GM18511 (cell line): ENCODE measurements around the gene IL31RA.
"Not testable (repeated sequence)": the region's sequence is repeated elsewhere in the genome, so short reads cannot be mapped to it uniquely, and the experiment has no call there.

Experiments used
- ATAC-seq: cut with Tn5 transposase; IDR thresholded peaks from one replicate; pipeline ENCODE4 v1.9.1; 2021; ENCODE audit warnings: mild to moderate bottlenecking, moderate library complexity; ENCODE audit not compliant: unreplicated experiment

Gene IL31RA

DNA sequence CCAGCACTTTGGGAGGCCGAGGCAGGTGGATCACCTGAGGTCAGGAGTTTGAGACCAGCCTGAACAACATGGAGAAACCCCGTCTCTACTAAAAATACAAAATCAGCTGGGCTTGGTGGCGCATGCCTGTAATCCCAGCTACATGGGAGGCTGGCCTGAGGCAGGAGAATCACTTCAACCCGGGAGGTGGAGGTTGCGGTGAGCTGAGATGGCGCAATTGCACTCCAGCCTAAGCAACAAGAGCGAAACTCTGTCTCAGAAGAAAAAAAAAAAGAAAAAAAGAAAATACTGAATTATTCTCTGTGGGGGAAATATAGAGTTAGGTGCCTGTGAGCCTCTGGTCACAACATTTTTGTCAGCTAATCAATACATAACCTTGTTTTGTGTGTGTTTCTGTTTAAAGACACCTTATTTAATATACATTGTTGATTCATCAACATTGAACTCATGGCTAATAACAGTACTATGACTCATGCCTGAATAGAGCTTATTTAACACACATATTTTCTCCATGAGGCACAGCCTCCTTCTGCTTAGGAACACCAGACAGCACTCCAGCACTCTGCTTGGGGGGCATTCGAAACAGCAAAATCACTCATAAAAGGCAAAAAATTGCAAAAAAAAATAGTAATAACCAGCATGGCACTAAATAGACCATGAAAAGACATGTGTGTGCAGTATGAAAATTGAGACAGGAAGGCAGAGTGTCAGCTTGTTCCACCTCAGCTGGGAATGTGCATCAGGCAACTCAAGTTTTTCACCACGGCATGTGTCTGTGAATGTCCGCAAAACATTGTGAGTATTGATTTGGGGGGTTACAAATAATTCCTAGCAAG is at the start of gene IL31RA:
TSS of gene IL31RA (plus strand) at position 519 of the 836 bp plus-strand sequence. CDS start at position 733, 214 bp downstream.
- ATAC-seq: no peak

DNA sequence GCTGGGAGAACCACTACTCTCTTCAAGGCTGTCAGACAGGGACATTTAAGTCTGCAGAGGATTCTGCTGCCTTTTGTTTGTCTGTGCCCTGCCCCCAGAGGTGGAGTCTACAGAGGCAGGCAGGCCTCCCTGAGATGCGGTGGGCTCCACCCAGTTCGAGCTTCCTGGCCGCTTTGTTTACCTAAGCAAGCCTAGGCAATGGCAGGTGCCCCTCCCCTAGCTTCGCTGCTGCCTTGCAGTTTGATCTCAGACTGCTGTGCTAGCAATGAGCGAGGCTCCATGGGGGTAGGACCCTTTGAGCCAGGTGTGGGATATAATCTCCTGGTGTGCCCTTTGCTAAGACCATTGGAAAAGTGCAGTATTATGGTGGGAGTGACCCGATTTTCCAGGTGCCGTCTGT is 42.3 kb upstream of the IL31RA start:
- not testable (repeated sequence) for ATAC-seq

GRCh38 chr5:55815939-55816338 is 35.2 kb upstream of the IL31RA start:
- not testable (repeated sequence) for ATAC-seq

DNA sequence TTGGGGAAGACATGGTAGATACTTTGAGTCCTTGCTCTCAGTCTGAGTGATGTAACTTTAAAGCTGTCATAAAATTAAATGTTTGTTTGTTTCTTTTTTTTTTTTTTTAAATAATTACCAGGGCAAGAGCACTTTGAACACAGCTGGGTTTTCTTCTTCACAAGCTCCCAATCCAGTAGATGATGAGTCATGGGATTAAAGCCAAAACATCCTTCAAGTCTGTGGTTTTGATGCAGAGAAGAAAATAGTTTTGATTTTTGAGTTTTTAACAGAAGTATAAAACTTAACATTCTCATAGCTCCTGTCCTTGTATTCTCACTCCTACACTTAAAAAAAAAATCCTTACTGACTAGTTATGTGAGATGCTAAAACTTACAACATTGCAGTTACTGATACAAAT is 34.8 kb upstream of the IL31RA start:
- no peak for ATAC-seq

DNA sequence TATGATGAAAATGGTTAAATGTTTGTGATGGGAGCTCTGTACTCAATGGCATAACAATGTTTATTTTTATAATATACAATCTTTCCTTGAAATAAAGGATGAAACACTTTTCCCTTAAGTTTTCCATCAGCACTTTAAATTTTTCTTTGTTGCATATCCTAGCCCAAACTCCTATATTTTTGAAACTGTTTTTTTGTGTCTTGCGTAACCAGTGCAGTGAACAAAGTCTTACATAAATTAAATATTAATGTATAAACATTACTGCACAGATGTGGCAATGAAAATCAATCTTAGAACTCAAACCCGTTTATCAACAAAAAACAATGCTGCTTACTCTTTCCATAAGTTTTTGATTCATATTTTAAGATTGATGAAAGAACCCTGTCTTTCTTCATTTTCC is 34.1 kb upstream of the IL31RA start:
- ATAC-seq: no peak

GRCh38 chr5:55820488-55820887 is 30.7 kb upstream of the IL31RA start:
- no peak for ATAC-seq

GRCh38 chr5:55821731-55822512 is 29.2 kb upstream of the IL31RA start:
- no peak for ATAC-seq

- no peak for ATAC-seq
These were observed 27.9 kb upstream of the IL31RA start for GRCh38 chr5:55823151-55823796.

DNA sequence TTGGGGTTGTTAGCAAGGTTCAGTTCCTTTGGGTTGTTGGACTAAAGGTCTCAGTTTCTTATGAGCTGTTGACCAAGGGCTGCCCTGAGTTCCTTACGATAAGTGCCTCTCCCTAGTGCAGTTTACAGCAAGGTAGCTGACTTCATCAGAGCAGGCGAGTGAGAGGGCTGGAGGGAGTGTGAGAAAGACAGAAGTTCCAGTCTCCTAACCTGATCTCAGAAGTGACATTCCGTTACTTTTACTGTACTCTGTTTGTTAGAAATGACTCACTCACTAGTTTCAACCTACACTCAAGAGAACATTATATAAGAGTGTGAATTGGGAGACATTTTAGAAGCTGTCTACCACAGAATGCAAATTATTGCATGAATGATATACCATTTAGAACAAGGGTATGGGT is 21.2 kb upstream of the IL31RA start:
- no peak for ATAC-seq

- ATAC-seq: no peak
These were observed 18.7 kb upstream of the IL31RA start for GRCh38 chr5:55832446-55832845.

GRCh38 chr5:55836191-55836590 is 15.0 kb upstream of the IL31RA start:
- ATAC-seq: no peak

DNA sequence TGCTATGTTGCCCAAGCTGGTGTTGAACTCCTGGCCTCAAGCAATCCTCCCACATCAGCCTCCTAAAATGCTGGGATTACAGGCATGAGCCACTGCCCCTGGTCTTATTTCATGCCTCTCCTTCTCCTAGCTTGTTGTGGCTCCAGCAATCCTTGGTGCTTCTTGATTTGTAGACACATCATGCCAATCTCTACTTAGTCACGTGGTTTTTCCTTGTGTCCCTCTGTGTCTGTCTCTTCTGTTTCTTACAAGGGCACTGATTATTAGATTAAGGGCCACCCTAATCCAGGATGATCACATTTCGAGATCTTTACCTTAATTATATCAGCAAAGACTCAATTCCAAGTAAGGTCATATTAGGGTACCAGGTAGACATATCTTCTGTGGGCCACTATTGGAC is 9.2 kb upstream of the IL31RA start:
- ATAC-seq: no peak

GRCh38 chr5:55847837-55848236 is 3.3 kb upstream of the IL31RA start:
- no peak for ATAC-seq

- ATAC-seq: no peak
These were observed 2.4 kb upstream of the IL31RA start for GRCh38 chr5:55848783-55849182.

- no peak for ATAC-seq
These were observed 470 bp downstream of the IL31RA start for GRCh38 chr5:55851675-55851979.

DNA sequence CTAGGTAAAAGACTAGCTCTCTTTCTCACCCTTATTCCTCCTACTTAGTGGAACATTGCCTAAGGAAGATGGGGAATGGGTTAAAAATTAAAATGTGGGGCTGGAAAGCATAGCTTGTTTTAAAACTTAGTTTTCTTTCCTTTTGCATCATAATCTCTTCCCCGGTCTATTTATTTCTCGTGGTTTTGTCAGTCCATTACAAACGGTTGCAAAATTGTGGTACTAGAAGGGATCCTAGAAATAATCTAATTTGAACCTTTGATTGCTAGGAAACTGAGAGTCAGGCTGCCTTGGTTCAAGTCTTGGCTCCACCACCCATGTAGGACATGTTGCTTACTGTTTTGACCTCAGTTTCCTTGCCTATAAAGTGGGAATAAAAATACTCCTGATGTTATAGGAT is 1.3 kb downstream of the IL31RA start:
- no peak for ATAC-seq

DNA sequence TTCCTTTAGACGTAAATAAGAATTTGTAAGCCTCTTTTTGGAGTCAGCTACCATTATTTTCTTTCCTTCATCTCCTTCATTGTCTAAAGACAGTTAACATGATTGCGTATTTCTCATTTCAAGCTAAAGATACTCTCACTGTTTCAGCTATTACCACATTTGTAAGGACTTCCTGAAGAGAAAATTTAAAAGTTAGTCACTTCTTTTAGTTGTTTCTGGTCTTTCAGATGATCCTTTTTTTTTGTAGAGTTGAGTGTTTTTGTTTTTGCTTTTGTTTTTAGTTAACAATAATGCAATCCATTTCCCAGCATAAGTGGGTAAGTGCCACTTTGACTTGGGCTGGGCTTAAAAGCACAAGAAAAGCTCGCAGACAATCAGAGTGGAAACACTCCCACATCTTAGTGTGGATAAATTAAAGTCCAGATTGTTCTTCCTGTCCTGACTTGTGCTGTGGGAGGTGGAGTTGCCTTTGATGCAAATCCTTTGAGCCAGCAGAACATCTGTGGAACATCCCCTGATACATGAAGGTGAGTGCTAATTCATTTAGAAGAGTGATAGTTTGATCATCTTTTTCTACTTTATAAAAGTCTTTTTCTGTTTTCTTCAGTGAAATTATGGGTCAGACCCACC is 2.0 kb downstream of the IL31RA start:
- ATAC-seq: no peak

DNA sequence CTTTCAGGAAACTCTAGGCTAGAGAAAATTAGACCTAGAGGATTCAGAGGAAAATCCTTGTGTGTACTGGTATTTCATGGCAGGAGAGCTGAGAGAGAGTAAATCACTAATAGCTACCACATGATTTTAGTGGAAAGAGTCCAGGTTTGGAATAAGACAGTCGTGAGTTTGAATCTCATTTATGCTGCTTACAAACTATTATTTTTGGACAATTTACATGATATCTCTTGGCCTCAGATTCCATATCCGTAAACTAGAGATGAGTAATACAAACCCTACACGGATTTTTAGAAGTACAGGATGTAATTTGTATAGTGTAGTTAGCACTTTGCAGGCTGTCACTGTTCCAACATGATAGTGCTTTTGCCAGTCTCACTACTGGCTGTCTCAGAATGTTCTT is 2.7 kb downstream of the IL31RA start:
- ATAC-seq: no peak

GRCh38 chr5:55855509-55855908 is 4.4 kb downstream of the IL31RA start:
- ATAC-seq: no peak

DNA sequence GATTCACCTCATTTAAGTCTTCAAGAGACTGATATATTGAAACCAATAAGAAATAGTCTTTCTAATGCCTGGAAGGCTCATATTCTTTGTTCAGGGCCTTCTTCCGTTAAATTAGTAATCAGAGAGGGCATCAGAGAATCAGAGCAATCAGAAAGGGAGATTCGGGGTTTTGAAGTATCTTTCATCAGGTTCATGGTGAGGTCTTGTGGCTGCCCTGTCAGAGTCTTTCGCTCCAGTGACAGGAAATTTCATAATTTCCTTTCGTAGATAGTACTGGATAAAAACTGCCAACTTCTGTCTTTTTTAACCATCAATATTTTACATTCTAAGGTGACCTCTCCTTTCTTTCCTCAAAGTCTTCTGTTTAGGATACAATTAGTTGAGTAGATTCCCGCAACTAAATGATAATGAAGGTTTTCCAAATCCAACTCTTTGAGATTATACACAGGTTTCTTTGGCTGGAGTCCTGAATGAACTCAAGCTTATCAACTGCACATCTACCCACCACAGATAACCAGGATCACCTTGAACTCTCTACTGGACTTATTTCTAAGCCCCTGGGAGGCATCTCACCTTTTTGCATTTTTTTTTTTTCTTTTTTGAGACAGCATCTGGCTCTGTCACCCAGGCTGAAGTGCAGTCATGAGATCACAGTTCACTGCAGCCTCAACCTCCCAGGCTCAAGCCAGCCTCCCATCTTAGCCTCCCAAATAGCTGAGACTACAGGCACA is 5.5 kb downstream of the IL31RA start:
- no peak for ATAC-seq

DNA sequence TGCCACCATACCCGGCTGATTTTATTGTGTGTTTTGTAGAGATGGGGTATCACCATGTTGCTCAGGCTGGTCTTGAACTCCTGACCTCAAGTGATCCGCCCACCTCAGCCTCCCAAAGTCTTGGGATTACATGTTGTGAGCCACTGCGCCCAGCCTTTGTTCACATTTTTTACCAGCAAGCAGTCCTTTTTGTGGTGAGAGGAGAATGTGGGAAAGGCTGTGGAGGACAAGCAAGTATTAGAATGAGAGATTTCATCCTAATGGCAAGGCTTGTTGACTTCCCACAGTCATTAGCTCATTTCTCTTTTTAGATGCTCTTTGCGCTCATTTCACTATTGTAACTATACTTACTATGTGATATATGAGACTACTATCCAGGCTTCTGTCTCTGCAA is 6.1 kb downstream of the IL31RA start:
- no peak for ATAC-seq
